A549 treated with dexamethasone at 1 μM for 4 hours (cell line): Measurements from ENCODE around the gene SLC44A1. TPM values are rescaled to one million over a fixed set of nuclear protein-coding genes. Genes with fewer than 3 reads are reported as not detected.

Experiments used
- total RNA-seq: library from RNA; stranded (reverse); fragments of 200-300 nt; extraction: Qiagen RNA extraction; gene quantifications from 5 replicates; pipeline ENCODE4 v1.2.3, GENCODE V29; 2022

SLC44A1 gene
- 18.6 to 35.7 TPM (median 32.9 TPM) in 5 replicates for total RNA-seq

DNA sequence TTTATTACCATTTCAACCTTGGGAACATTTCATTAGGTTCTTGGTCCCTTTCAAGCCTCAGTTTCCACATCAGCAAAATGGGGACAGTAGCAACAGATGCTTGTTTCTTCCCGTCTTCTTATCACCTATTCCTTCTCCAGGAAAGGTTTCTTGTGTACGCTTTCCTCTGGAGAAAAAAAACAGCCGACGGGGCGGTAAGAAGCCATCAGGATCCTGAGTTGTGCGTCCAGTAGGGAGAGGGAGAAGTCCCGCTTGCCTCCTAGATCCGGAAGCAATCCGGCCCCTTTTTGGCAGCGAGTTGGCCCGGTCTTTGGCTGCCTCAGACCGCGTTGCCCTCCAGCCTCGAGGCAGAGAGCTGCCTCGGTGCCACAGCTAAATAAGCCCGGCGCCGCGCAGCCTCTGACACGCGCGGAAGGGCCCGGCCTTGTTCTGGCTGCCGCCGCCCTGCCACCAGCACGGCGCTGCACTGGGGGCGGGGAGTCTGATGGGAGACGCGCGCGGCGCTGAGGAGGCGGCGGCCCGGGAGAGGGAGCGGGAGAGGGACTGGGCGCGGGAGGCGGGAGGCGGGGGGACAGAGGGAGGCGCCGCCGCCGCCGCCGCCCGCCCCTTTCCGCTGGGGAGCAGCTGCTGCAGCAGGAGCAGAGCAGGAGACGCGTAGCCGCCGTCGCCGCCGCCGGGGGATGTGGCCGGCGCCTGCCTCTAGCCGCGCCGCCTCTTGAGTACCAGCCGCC lies at the start of gene SLC44A1:
SLC44A1 (plus strand) TSS at position 649 of the 731 bp plus-strand sequence. CDS start 218 bp downstream, outside the sequence.

DNA sequence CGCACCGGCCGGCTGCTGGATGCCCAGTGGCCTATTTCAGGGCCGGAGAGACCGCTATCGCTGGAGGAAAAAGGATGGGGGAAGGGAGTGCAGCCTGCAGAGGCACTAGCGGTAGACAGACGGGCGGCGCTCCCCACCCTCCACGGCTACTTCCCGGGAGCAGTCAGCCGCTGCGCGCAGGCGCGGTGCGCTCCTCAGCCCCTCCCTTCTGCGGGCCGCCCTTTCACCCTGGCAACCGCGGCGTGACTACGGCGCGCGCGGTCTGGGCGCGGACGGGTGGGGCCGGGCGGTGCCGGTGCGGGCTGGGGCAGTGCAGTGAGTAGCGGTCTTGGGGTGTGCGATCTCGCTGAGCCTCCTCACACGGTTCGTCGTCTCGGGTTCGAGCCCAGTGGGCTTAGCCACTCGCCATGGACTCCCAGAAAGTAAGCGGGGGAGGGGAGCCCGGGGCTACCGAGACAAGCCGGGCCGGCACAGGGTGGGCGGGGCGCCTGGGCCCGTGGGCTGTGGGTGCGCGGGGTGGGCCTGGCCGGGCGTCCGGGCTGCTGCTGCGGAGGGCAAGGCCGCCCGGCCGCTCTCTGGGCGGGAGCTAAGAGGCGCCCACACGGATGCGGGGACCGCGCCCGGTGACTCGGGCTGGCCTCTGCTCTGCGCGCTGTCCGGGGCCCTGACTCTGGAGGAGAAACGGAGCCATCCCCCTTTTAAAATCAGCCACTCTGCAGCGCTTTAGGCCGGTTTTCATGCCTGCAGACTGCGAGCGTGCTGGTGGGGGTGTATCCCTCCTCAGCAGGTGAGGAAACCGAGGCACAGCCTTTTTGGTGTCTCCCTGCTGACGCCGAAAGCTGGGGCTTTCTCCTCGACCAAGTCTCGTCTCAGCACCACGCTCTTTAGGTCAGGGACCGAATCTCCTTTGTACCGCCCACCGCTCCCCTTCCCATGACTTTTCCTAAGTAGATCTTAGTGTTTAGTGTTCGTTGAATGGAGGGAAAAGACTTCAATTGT lies 203.7 kb downstream of the SLC44A1 start, which contains the start of gene FSD1L:
FSD1L (plus strand) TSS at position 221 of the 999 bp plus-strand sequence; CDS start at position 408, 187 bp downstream.

Other genes with a start within 250 kb of the SLC44A1 start
- gene FSD1L, start 203.4 kb downstream of the SLC44A1 start, total RNA-seq, result 2.0 to 5.1 TPM (median 3.5 TPM) in 5 replicates